HepG2 (cell line): ENCODE measurements around the gene ZBTB20. TPM values are rescaled to one million over a fixed set of nuclear protein-coding genes. Genes with fewer than 3 reads are reported as not detected.

Experiments used
- ATAC-seq: fragments of 200-7000 bp; cut with Tn5 transposase; 3 replicates; pipeline ENCODE4 v1.9.1; 2020; ENCODE audit warnings: mild to moderate bottlenecking, moderate library complexity
- BruUV-seq: library from RNA; stranded (reverse); fragments of 400-500 nt; replicated peaks from 2 replicates; lab custom pipeline; 2021; lab: Mats Ljungman, UMichigan
- CTCF ChIA-PET: fragments of 300-600 bp; formaldehyde crosslinking; extraction: SDS; loops from one replicate; lab custom pipeline; 2021; ENCODE audit warnings: low total read pairs, inconsistent platforms, low intra/inter-chr PET ratio; lab: Yijun Ruan, JAX
- POLR2A ChIA-PET: fragments of 350-600 bp; sonication (Branson Sonifier 250); formaldehyde crosslinking; loops from one replicate; lab custom pipeline; 2020; ENCODE audit warnings: antibody characterized with exemption, inconsistent platforms; lab: Yijun Ruan, JAX
- DNase-seq: peaks from one replicate; pipeline ENCODE4 v3.0.0-alpha.2; 2015; ENCODE audit warnings: low spot score
- FAIRE-seq: peaks from 3 replicates; lab custom pipeline; 2011; peaks lifted over from hg19 to GRCh38; lab: Jason Lieb, UNC
- H2AFZ ChIP-seq: one replicate; pipeline ENCODE4 v1.6.1; 2011; ENCODE audit warnings: low read length, inconsistent platforms
- H3K27ac ChIP-seq: fragments of 300-600 bp; 3 replicates; pipeline ENCODE4 v1.8.0; 2011; ENCODE audit warnings: mixed run types, mild to moderate bottlenecking, mixed read lengths, low read length, inconsistent platforms; ENCODE audit not compliant: insufficient read depth; ENCODE audit errors: extremely low read length
- H3K27me3 ChIP-seq, 2 experiments: fragments of 200-600 bp in 1 of 2; 2 replicates in 1 of 2; 3 replicates in 1 of 2; pipeline versions ENCODE4 v1.6.0 to v1.8.0; 2011; ENCODE audit warnings: low read length in 2 of 2, mild to moderate bottlenecking in 2 of 2, moderate library complexity in 2 of 2, inconsistent platforms in 1 of 2; ENCODE audit not compliant: insufficient read depth in 2 of 2, control insufficient read depth in 1 of 2
- H3K36me3 ChIP-seq, 2 experiments: fragments of 200-600 bp in 1 of 2; replicated peaks in 1 of 2; 2 replicates in 1 of 2; 3 replicates in 1 of 2; pipeline versions ENCODE4 v1.5.1 to v1.8.0; 2011; ENCODE audit warnings: low read length in 2 of 2, inconsistent platforms in 1 of 2; ENCODE audit not compliant: insufficient read depth in 2 of 2, control insufficient read depth in 1 of 2
- H3K4me1 ChIP-seq: 2 replicates; pipeline ENCODE4 v1.5.1; 2012; ENCODE audit warnings: low read length, inconsistent platforms; ENCODE audit not compliant: insufficient read depth
- H3K4me2 ChIP-seq: 2 replicates; pipeline ENCODE4 v1.6.0; 2011; ENCODE audit warnings: low read depth, low read length, inconsistent platforms
- H3K4me3 ChIP-seq, 3 experiments: fragments of 200-600 bp in 1 of 3; sonication (generic), shearing (Covaris generic) in 1 of 3; replicated peaks in 1 of 3; 2 replicates each; pipeline ENCODE4 v1.5.1; 2011 to 2016; ENCODE audit warnings: low read length in 3 of 3, inconsistent platforms in 2 of 3, low read depth in 2 of 3, mild to moderate bottlenecking in 2 of 3, control low read depth in 1 of 3, mixed read lengths in 1 of 3; ENCODE audit not compliant: insufficient read depth in 1 of 3
- H3K79me2 ChIP-seq: one replicate; pipeline ENCODE4 v1.6.1; 2011; ENCODE audit warnings: low read length, inconsistent platforms; ENCODE audit not compliant: insufficient read depth
- H3K9ac ChIP-seq: 2 replicates; pipeline ENCODE4 v1.6.0; 2011; ENCODE audit warnings: mild to moderate bottlenecking, low read depth, low read length, inconsistent platforms; ENCODE audit not compliant: insufficient read depth
- H3K9me3 ChIP-seq: 2 replicates; pipeline ENCODE4 v1.5.1; 2012; ENCODE audit warnings: mild to moderate bottlenecking, low read length
- H4K20me1 ChIP-seq: 2 replicates; pipeline ENCODE4 v1.6.0; 2011; ENCODE audit warnings: inconsistent platforms, mild to moderate bottlenecking, low read length, moderate library complexity; ENCODE audit not compliant: insufficient read depth
- ATF7-NPFF ChIP-seq: sonication (generic); formaldehyde crosslinking; IDR thresholded peaks from 2 replicates; pipeline ENCODE4 v1.8.1; 2023; ENCODE audit warnings: mild to moderate bottlenecking, low read depth, missing genetic modification reagents, moderate library complexity
- BHLHE40 ChIP-seq: IDR thresholded peaks from 2 replicates; pipeline ENCODE4 v1.6.1; 2011; ENCODE audit warnings: low read length, improper control_type of control experiment
- KDM6A ChIP-seq: IDR thresholded peaks from 2 replicates; pipeline ENCODE4 v1.6.1; 2016; ENCODE audit warnings: low read depth
- MTERF4 ChIP-seq: sonication (generic); formaldehyde crosslinking; IDR thresholded peaks from 2 replicates; pipeline ENCODE4 v1.8.0; 2023; ENCODE audit warnings: mild to moderate bottlenecking, missing genetic modification reagents
- MXD4 ChIP-seq: IDR thresholded peaks from 2 replicates; pipeline ENCODE4 v1.6.1; 2016; ENCODE audit warnings: mild to moderate bottlenecking, missing biosample characterization, missing genetic modification reagents
- RFXANK ChIP-seq: IDR thresholded peaks from 2 replicates; pipeline ENCODE4 v1.6.1; 2016
- ZNF207 ChIP-seq: fragments of 450-650 bp; IDR thresholded peaks from 2 replicates; pipeline ENCODE4 v1.6.1; 2016; ENCODE audit warnings: antibody characterized with exemption, borderline replicate concordance
- ZNF543 ChIP-seq: sonication (generic); formaldehyde crosslinking; IDR thresholded peaks from 2 replicates; pipeline ENCODE4 v1.4.0; 2020; ENCODE audit warnings: mild to moderate bottlenecking, missing genetic modification reagents
- ZNF678 ChIP-seq: sonication (generic); formaldehyde crosslinking; IDR thresholded peaks from 2 replicates; pipeline ENCODE4 v1.4.0; 2020; ENCODE audit warnings: mild to moderate bottlenecking, missing genetic modification reagents
- WGBS: methylation state at CpG from one replicate; pipeline ENCODE4 v1.1.6; 2017; ENCODE audit warnings: low lambda C conversion rate; 5-methylcytosine and 5-hydroxymethylcytosine counted together
- in situ Hi-C: cut with HindIII; loops from 2 replicates; pipeline ENCODE4 v1.10.0; 2017; ENCODE audit warnings: low pct_unique_long_range_greater_than_20kb; ENCODE audit not compliant: extremely low pct_ligation_motif_present
- intact Hi-C: fragments of 100-400 bp; cut with micrococcal nuclease; formaldehyde crosslinking; loops from one replicate; pipeline ENCODE4 v1.10.0; 2022; ENCODE audit not compliant: unreplicated experiment
- polyA plus RNA-seq, 8 experiments: library from polyadenylated mRNA; depleted of rRNA in 3 of 8; stranded (reverse) in 7 of 8; unstranded in 1 of 8; fragments of >200 nt; fragmentation: Illumina TruSeq in 4 of 8; extraction: Trizol in 4 of 8; gene quantifications; 2 replicates each; pipeline versions ENCODE4 v1.2.1 to v1.2.3, GENCODE V29; 2011 to 2016; ENCODE audit warnings: low read depth in 4 of 8, missing spikeins in 1 of 8, mixed read lengths in 1 of 8; ENCODE audit not compliant: insufficient read depth in 1 of 8
- total RNA-seq, 5 experiments: library from RNA; depleted of rRNA; stranded (reverse); fragments of >200 nt; fragmentation: Illumina TruSeq; extraction: Trizol; gene quantifications; 2 replicates each; pipeline ENCODE4 v1.2.3, GENCODE V29; 2016; ENCODE audit warnings: low read depth in 1 of 5
- TF ChIP-seq, protein P1 (sequence below): sonication (generic); formaldehyde crosslinking; conservative IDR thresholded peaks from 2 replicates; pipeline ENCODE4 v1.8.1; 2023; ENCODE audit warnings: missing genetic modification reagents
- TF ChIP-seq, protein P2 (sequence below): sonication (generic); formaldehyde crosslinking; IDR thresholded peaks from one replicate; pipeline ENCODE4 v1.5.1; 2020; ENCODE audit warnings: mild to moderate bottlenecking, missing genetic modification reagents; ENCODE audit errors: not compliant biosample characterization

Gene ZBTB20
- total and polyA plus RNA-seq, 2 of the 13 experiments (the other 11 are each of a cell fraction or from before 2014, with no cell fraction given) = 1.9 to 8.8 TPM

GRCh38 chr3:114402838-114403237, 744.2 kb downstream of the ZBTB20 start:
- Histone ChIP-seq H3K79me2 (no peaks in the 10 kb centered on the region), H3K36me3 (no peaks in the 10 kb centered on the region)

More at GRCh38 chr3:114402838-114403237, 744.2 kb downstream of the ZBTB20 start:
- Histone ChIP-seq H3K9me3 (no peaks in the 10 kb centered on the region), H3K27ac (no peak overlapping the region), H3K9ac (no peak overlapping the region), H3K4me1 (peaks cover 11% of the 10 kb centered on the region), H2AFZ (no peak overlapping the region), H3K4me2 (no peak overlapping the region), H4K20me1 (no peaks in the 10 kb centered on the region), H3K27me3 (no peaks in the 10 kb centered on the region), H3K4me3 (no peak overlapping the region)
- intact Hi-C loops = no loop called here
- no peak for FAIRE-seq
- POLR2A ChIA-PET = no interaction called here
- no TSS peak for BruUV-seq
- CTCF ChIA-PET = no interaction called here
- 83% methylated on average over 3 of the region's 3 CpGs for WGBS
- no peak for ATAC-seq
- DNase-seq = no peak
- in situ Hi-C loops = no loop called here
- TF ChIP-seq MTERF4 (CRISPR knock-in tag) (no peak), BHLHE40 (no peak), ATF7-NPFF (CRISPR knock-in tag) (no peak), RFXANK (CRISPR knock-in tag) (no peak), ZNF207 (no peak), KDM6A (no peak), MXD4 (CRISPR knock-in tag) (no peak), ZNF678 (no peak), ZNF543 (no peak)
- TF ChIP-seq, protein P1, sequence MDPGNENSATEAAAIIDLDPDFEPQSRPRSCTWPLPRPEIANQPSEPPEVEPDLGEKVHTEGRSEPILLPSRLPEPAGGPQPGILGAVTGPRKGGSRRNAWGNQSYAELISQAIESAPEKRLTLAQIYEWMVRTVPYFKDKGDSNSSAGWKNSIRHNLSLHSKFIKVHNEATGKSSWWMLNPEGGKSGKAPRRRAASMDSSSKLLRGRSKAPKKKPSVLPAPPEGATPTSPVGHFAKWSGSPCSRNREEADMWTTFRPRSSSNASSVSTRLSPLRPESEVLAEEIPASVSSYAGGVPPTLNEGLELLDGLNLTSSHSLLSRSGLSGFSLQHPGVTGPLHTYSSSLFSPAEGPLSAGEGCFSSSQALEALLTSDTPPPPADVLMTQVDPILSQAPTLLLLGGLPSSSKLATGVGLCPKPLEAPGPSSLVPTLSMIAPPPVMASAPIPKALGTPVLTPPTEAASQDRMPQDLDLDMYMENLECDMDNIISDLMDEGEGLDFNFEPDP (CRISPR knock-in tag) = no peak
- TF ChIP-seq, protein P2, sequence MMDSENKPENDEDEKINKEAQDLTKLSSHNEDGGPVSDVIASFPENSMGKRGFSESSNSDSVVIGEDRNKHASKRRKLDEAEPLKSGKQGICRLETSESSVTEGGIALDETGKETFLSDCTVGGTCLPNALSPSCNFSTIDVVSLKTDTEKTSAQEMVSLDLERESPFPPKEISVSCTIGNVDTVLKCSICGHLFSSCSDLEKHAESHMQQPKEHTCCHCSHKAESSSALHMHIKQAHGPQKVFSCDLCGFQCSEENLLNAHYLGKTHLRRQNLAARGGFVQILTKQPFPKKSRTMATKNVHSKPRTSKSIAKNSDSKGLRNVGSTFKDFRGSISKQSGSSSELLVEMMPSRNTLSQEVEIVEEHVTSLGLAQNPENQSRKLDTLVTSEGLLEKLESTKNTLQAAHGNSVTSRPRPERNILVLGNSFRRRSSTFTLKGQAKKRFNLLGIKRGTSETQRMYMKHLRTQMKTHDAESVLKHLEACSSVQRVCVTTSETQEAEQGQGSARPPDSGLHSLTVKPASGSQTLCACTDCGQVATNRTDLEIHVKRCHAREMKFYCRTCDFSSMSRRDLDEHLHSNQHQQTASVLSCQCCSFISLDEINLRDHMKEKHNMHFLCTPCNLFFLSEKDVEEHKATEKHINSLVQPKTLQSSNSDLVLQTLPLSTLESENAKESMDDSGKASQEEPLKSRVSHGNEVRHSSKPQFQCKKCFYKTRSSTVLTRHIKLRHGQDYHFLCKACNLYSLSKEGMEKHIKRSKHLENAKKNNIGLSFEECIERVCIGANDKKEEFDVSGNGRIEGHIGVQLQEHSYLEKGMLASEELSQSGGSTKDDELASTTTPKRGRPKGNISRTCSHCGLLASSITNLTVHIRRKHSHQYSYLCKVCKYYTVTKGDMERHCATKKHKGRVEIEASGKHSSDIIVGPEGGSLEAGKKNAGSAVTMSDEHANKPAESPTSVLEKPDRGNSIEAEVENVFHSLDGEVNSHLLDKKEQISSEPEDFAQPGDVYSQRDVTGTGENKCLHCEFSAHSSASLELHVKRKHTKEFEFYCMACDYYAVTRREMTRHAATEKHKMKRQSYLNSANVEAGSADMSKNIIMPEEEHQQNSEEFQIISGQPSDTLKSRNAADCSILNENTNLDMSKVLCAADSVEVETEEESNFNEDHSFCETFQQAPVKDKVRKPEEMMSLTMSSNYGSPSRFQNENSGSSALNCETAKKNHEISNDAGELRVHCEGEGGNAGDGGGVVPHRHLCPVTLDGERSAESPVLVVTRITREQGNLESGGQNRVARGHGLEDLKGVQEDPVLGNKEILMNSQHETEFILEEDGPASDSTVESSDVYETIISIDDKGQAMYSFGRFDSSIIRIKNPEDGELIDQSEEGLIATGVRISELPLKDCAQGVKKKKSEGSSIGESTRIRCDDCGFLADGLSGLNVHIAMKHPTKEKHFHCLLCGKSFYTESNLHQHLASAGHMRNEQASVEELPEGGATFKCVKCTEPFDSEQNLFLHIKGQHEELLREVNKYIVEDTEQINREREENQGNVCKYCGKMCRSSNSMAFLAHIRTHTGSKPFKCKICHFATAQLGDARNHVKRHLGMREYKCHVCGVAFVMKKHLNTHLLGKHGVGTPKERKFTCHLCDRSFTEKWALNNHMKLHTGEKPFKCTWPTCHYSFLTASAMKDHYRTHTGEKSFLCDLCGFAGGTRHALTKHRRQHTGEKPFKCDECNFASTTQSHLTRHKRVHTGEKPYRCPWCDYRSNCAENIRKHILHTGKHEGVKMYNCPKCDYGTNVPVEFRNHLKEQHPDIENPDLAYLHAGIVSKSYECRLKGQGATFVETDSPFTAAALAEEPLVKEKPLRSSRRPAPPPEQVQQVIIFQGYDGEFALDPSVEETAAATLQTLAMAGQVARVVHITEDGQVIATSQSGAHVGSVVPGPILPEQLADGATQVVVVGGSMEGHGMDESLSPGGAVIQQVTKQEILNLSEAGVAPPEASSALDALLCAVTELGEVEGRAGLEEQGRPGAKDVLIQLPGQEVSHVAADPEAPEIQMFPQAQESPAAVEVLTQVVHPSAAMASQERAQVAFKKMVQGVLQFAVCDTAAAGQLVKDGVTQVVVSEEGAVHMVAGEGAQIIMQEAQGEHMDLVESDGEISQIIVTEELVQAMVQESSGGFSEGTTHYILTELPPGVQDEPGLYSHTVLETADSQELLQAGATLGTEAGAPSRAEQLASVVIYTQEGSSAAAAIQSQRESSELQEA (CRISPR knock-in tag) = no peak
